HG03139 (cell line): ENCODE data around the gene ADCY4.
"Not testable (repeated sequence)": the region's sequence is repeated elsewhere in the genome, so short reads cannot be mapped to it uniquely, and the experiment has no call there.

ENCODE experiments used
- ATAC-seq: cut with Tn5 transposase; IDR thresholded peaks from one replicate; pipeline ENCODE4 v1.9.1; 2021; ENCODE audit not compliant: unreplicated experiment

Gene ADCY4

GRCh38 chr14:24366721-24367513 is 32.0 kb upstream of the ADCY4 start:
- peak; percentile 41 for ATAC-seq

GRCh38 chr14:24366413-24366720 is 31.5 kb upstream of the ADCY4 start:
- ATAC-seq = peak; percentile 55

- no peak for ATAC-seq
Measured at GRCh38 chr14:24365600-24366412, 30.9 kb upstream of the ADCY4 start.

- no peak for ATAC-seq
Measured at GRCh38 chr14:24364841-24365240, 30.0 kb upstream of the ADCY4 start.

- ATAC-seq = no peak
Measured at GRCh38 chr14:24363401-24363800, 28.5 kb upstream of the ADCY4 start.

GRCh38 chr14:24362241-24362960 is 27.5 kb upstream of the ADCY4 start:
- no peak for ATAC-seq

GRCh38 chr14:24361326-24361725 is 26.5 kb upstream of the ADCY4 start:
- no peak for ATAC-seq

- no peak for ATAC-seq
Measured at GRCh38 chr14:24360281-24360680, 25.4 kb upstream of the ADCY4 start.

GRCh38 chr14:24356208-24356607 is 21.3 kb upstream of the ADCY4 start:
- ATAC-seq = no peak

- ATAC-seq = no peak
Measured at GRCh38 chr14:24355009-24355408, 20.1 kb upstream of the ADCY4 start.

GRCh38 chr14:24354482-24354825 is 19.6 kb upstream of the ADCY4 start:
- ATAC-seq = not testable (repeated sequence)

GRCh38 chr14:24353559-24354481 is 18.9 kb upstream of the ADCY4 start:
- ATAC-seq = no peak

GRCh38 chr14:24351517-24351916 is 16.6 kb upstream of the ADCY4 start:
- ATAC-seq = no peak

- ATAC-seq = no peak
Measured at GRCh38 chr14:24349742-24350141, 14.9 kb upstream of the ADCY4 start.

- ATAC-seq = no peak
Measured at GRCh38 chr14:24348186-24348585, 13.3 kb upstream of the ADCY4 start.

- ATAC-seq = no peak
Measured at GRCh38 chr14:24347134-24347533, 12.3 kb upstream of the ADCY4 start.

- no peak for ATAC-seq
Measured at GRCh38 chr14:24343795-24344660, 9.2 kb upstream of the ADCY4 start.

GRCh38 chr14:24342889-24343288 is 8.0 kb upstream of the ADCY4 start:
- no peak for ATAC-seq

- ATAC-seq = no peak
Measured at GRCh38 chr14:24340606-24341005, 5.7 kb upstream of the ADCY4 start.
